NCI-H345 treated with DMSO at 0.1 percent for 48 hours (cell line): ENCODE data around the gene IFNL1.
"Not testable (repeated sequence)": the region's sequence is repeated elsewhere in the genome, so short reads cannot be mapped to it uniquely, and the experiment has no call there.

ENCODE experiments used
- DNase-seq: peaks from one replicate; lab custom pipeline; 2025; ENCODE audit not compliant: unreplicated experiment; lab: John Stamatoyannopoulos, UW

Gene IFNL1

DNA sequence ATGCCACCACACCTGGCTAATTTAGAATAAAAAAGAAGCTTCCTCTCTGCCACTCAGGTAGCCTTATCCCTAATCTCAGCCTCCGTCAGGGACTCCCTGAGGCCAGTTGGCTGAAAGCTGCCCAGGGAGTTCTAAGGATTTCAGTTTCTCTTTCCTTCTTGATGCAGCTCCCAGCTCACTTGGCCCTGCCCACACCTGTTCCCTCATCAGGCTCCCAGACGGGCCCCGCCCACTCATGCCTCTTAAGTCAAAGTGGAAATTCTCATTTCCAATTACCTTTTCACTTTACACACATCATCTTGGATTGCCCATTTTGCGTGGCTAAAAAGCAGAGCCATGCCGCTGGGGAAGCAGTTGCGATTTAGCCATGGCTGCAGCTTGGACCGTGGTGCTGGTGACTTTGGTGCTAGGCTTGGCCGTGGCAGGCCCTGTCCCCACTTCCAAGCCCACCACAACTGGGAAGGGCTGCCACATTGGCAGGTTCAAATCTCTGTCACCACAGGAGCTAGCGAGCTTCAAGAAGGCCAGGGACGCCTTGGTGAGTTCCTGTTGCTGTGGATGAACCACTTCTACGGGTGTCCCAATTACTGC lies at the start of gene IFNL1:
TSS of gene IFNL1 (plus strand) at position 353 of the 591 bp plus-strand sequence. CDS start at position 368, 15 bp downstream.
- DNase-seq, result no peak

DNA sequence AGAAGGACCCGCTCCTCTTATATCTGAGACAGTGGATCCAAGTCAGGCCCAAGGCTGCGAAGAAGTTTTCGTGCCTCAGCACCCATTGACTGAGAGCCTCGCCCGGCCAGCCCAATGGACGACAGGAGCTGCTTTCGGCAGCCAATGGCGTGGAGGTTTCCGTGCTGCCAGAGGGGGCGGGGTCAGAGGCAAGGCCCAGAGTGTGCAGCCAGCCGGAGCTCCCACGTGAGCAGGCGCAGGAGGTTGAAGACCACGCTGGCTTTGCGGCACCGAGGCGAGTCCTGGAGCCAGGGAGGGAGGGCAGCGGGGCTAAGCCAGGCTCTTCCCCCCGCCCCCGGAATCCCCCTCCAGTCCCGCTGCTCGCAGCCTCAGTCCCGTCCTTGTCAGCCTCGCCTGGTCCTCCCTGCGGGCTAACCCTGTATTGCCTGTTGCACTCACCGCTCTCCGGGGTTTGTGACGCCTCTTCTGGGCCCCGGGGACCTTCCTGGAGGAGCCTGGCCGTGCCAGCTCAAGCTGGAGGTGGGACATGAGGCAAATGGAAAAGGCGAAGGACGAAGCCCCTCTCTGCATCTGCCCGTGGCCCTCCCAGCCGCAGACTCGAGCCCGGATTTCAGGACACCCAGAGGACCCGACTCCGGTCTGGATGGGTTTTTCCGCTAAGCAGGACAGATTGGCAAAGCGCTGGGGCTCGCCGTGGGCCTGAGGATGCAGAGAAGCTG lies 49.1 kb upstream of the IFNL1 start:
- peak; percentile 56 for DNase-seq

DNA sequence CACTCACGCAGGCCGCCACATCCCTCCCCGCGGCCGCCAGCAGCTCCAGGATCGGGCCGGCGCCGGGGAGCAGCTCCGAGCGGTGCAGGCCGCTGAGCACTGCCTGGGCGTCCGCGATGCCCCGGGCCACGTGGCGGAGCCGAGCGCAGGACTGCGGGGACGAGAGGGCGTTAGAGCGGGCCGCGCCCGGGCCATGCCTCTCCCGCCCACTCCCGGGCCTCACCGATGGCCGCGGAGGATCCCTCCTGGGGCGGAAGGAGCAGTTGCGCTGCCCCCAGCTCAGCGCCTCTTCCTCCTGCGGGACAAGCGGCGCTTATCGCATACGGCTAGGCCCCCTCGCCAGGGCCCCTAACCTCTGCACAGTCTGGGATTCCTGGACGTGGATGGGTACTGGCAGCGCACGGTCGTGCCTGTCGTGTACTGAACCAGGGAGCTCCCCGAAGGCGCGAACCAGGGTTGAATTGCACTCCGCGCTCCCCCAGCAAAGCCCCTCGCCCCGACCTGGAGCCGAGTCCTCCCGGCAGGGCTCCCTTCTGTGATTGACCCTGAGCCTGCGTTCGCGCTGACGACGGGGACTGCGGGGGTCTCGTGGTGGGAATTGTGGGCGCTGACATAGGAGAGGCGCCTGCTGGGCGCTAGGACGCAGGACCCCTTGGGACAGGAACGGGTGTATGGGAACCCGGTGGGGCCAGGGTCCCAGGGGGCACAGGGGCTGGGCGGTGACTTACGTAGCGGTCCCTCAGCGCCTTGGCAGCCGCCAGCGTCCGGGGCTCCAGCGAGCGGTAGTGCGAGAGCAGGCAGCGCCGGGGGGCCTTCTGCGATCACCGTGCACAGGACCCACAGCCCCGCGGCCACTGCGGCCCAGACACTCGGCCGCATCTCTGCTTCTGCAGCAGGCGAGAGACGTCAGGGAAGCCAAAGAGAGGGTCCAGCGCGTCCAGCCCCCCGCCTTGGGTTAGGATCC lies 48.2 kb upstream of the IFNL1 start:
- no peak for DNase-seq

DNA sequence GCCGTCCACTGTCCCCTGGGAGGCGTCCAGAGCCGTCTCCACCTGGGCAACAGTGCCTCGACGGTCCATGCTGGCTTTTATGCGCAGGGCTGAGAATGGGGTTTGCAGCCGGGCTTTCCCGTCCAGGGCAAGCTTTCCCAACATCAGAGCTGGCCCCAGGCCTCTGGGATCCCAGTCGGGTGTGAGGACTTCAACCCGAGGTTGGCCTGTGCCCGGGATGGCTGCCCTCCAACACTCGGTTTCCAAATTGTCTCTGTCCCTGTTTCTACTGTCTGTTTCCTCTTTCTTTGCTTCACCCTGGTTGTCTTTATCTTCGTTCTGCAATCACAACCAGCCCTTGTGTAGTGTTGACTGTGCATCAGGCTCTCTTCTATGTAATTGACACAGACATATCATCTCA lies 47.4 kb upstream of the IFNL1 start, which contains the start of gene IFNL4:
TSS of gene IFNL4 (minus strand) at position 51 of the 400 bp plus-strand sequence.
- DNase-seq, result no peak

DNA sequence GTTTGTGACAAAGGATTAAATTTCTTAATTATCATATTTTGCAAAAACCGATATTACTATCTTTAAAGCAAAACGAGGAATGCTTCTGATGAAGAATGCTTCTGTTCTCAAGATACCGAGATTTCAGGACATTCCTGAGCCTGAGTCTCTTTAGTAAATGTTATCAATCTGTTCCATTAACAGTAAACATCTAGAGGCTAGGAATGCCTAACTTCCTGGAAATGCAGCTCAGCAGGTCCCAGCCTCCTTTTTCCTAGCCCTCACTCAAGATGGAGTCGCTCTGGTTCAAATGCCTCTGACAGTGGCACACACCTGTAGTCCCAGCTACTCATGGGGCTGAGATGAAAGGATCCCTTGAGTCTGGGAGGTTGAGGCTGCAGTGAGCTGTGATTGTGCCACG lies 45.1 kb upstream of the IFNL1 start:
- no peak for DNase-seq

DNA sequence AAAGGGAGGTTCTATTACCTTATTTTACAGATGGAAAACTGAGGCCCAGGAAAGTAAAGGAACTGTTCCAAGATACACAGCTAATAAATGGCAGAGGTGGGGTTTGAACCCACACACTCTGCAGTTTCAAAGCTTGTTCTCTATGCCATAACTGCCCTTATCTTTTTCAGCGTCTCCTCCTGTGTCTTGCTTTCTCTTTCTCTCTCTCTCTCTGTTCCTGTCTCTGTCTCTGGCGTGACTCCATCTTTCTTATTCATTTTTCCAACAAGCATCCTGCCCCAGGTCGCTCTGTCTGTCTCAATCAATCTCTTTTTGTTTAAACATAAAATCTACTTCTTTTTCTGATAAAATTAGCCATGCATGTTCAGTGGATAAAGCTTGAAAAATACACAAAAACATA lies 44.4 kb upstream of the IFNL1 start:
- no peak for DNase-seq

DNA sequence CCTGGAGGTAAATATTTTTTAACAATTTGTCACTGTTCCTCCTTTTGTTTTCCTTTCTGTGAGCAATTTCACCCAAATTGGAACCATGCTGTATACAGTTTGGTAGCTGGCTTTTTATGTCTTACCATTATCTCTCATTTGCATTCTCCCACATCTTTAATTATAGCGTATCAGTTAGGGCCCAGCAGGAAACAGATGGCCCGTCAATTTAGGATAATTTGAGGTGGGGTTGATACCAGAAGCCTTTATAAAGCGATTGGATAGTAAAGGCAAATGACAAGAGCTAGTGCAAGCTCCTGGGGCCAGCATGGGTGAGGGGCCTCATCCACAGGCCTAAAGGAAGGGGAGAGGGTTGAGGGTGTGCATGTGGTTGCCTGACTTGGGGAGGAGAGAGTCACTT lies 43.7 kb upstream of the IFNL1 start:
- no peak for DNase-seq

DNA sequence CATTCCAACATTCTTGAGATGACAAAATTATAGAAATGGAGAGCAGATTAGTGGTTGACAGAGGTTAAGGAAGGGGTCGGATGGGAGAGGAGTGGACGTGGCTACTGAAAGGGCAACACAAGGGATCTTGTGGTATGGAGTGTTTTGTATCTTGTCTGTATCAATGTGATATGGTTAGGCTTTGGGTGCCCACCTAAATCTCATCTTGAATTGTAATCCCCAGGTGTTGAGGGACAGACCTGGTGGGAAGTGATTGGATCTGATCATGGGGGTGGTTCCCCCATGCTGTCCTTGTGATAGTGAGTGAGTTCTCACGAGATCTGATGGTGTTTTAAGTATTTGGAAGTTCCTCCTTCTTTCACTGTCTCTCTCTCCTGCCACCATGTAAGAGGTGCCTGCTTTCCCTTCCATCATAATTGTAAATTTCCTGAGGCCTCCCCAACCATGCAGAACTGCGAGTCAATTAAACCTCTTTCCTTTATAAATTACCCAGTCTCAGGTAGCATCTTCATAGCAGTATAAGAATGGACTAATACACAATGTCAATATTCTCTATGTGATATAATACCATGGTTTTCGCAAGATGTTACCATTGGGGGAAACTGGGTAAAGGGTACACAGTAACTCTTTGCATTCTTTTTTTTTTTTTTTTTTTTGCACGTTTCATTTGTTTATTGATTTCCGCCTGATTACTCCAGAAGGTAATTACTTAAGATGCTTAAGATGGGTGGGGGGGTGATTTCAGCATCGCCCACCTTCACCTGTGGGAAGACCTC lies 42.6 kb upstream of the IFNL1 start:
- DNase-seq, result no peak

DNA sequence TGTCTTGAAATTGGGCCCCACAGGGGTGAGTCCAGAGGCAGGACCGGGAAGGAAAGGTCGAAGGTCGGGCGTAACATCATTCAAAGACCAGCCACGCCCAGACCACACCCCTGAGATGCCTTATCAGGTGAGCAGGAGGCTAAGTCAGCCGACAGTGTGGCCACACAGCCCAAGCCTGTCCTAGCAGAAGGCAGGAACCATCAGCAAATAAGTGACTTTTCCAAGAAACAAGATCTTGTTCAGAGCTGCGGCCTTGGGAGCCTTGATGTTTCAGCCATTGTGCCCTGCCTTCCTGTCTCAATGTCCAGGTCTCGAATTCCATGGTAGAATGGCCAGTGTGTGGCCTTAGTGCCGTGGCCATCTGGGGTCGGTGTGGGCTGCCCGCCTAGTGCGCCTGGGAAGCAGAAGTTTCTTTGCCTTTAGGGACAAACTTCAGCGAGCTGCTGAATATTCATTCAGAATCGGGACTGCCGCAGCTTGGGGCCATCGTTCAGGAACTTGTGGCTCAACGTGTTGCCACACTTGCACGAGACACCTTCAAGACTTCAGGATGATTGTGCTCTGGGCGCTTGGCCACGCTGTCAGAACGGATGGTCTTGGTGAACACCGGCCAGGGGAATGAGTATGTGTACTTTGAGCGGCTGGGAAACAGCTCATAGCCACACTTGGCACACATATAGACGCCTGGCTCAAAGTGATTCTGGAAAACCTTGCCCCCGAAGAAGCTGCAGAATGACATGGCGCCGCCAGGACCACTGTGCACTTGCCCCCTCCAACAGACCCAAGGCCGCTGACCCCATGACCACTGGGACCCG lies 41.5 kb upstream of the IFNL1 start:
- DNase-seq, result no peak

DNA sequence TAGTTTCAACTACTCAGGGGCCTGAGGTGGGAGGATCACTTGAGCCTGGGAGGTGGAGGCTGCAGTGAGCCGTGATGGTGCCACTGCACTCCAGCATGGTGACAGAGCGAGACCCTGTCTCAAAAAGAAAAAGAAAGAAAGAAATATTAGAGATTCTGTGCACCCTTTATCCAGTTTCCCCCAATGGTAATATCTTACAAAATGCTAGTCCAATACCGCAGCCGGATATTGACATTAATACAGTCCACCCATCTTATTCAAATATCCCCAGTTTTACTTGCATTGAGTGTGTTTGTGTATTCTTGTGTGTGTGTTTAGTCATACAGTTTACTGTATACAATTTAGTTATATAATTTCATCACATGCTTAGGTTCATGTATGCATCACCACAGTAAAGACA lies 39.0 kb upstream of the IFNL1 start:
- no peak for DNase-seq

DNA sequence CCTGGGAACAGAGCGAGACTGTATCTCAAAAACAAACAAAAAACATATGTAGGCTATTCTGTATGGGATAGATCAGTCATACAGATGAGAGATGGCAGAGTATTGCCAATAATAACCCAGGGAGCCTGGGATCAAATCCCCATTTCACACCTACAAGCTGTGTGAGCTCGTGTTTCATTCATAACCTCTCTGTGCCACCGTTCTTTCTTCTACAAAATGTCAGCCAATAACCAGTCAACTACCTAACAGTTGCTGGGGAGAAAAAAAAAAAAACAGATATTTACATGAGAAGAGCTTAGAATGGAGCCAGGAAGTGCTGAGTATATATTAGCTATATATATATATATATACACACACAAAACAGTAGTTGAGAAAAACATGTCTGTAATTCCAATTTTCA lies 34.5 kb upstream of the IFNL1 start:
- no peak for DNase-seq

DNA sequence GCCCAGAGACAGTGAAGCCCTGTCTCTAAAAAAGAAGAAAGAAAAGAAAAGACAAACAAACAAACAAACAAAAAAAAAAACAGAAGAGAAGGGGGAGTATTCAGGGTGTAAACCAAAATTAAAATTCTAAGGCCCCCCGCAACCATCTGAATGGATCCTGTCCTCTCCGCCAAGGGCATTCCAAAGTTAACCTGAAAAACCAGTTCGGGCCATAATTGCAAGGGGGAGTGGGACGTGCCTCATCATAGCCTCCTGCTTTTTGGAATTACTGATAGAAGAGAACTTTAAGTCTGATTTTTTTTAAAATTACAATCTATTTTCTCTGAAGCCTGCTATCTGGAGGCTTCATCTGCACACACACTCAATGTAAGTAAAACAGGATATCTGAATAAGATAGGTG lies 33.7 kb upstream of the IFNL1 start:
- DNase-seq, result no peak

DNA sequence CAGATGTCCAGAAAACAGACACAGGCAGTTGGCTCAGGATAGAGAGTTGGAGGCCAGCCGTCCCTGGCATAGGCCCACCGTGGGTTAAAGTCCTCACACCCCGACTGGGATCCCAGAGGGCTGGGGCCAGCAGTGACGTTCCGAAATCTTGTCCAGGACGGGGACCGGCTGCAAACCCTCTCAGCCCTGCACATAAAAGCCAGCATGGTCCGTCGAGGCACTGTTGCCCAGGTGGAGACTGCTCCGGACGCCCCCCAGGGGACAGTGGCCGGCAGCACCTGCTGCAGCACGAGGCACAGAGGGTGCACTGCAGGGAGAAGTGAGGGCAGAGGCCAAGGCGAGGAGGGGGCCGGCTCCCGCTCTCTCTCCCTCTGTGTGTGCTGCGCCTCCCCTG lies 32.3 kb upstream of the IFNL1 start:
- DNase-seq, result no peak

DNA sequence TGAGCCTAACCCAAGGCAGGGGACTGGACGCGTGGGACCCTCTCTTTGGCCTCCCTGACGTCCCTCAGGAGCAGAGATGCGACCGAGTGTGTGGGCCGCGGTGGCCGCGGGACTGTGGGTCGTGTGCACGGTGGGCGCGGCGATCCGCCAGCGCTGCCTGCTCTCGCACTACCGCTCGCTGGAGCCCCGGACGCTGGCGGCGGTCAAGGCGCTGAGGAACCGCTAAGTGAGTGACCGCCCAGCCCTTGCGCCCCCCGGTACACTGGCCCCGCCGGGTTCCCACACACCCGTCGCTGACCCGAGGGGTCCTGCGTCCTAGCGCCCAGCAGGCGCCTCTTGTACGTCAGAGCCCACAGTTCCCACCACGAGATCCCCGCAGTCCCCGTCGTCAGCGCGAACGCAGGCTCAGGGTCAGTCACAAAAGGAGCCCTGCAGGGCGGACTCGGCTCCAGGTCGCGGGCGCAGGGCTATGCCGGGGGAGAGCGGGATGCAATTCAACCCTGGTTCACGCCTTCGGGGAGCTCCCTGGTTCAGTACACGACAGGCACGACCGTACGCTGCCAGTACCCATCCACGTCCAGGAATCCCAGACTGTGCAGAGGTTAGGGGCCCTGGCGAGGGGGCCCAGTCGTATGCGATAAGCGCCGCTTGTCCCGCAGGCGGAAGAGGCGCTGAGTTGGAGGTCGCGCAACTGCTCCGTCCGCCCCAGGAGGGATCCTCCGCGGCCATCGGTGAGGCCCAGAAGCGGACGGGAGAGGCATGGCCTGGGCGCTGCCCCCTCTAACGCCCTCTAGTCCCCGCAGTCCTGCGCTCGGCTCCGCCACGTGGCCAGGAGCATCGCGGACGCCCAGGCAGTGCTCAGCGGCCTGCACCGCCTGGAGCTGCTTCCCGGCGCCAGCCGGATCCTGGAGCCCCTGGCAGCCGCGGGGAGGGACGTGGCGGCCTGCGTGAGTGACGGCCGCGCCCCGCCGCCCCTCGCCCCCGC lies 31.6 kb upstream of the IFNL1 start:
- DNase-seq, result no peak

DNA sequence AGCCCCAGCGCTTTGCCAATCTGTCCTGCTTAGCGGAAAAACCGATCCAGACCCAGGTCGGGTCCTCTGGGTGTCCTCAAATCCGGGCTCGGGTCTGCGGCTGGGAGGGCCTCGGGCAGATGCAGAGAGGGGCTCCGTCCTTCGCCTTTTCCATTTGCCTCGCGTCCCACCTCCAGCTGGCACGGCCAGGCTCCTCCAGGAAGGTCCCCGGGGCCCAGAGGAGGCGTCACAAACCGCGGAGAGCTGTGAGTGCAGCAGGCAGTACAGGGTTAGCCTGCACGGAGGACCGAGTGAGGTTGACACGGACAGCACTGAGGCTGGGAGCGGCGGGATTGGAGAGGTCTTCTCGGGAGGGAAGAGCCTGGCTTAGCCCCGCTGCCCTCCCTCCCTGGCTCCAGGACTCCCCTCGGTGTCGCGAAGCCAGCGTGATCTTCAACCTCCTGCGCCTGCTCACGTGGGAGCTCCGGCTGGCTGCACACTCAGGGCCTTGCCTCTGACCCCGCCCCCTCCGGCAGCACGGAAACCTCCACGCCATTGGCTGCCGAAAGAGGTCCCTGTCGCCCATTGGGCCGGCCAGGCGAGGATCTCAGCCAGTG lies 30.8 kb upstream of the IFNL1 start:
- no peak for DNase-seq

DNA sequence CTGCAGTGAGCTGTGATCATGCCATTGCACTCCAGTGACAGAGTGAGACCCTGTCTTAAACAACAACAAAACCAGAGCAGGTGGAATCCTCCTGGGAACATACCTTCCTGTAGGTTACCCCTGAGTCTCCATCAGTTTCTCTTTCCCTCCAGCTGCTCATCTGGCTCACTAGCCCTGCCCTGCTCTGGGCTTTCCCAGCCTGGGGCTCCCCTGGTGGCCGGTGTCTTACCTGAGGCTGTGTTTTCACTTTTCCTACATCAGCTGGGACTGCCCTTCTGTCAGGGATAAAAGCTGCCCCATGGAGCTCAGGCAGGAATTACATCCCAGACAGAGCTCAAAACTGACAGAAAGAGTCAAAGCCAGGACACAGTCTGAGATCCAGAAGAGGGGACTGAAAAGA lies 28.1 kb upstream of the IFNL1 start, which contains the start of gene IFNL2:
TSS of gene IFNL2 (plus strand) at position 312 of the 400 bp plus-strand sequence. CDS start 173 bp downstream, outside the sequence.
- not testable (repeated sequence) for DNase-seq

DNA sequence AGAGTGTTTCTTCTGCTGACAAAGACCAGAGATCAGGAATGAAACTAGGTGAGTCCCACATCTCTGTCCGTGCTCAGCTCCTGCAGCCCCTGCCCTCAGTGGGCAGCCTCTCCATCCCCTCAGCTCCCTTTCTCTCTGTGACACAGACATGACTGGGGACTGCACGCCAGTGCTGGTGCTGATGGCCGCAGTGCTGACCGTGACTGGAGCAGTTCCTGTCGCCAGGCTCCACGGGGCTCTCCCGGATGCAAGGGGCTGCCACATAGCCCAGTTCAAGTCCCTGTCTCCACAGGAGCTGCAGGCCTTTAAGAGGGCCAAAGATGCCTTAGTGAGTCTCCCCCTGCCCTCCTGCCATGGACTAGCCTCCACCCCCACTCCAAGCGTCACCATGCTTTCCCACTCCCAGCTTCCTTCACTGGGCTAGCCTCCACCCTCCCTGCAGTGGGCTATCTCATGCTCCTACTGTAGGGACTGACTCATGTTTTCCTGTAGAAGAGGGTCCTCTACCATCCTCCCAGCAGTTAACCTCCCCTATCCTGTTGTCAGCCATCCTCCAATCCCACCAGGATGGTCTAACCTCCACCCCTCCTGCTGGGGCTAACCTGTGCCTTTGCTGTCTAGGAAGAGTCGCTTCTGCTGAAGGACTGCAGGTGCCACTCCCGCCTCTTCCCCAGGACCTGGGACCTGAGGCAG lies 27.5 kb upstream of the IFNL1 start:
- DNase-seq, result not testable (repeated sequence)

DNA sequence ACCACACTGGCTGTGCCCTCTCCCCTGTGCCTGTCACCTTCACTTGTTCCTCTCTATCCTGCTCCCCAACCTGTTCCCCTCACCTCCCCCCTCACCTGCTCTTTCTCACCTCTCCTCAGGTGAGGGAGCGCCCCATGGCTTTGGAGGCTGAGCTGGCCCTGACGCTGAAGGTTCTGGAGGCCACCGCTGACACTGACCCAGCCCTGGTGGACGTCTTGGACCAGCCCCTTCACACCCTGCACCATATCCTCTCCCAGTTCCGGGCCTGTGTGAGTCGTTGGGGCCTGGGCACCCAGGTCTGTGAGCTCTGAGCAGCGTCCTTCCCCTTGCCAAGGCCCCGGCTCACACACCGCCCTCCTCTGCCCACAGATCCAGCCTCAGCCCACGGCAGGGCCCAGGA lies 26.8 kb upstream of the IFNL1 start:
- not testable (repeated sequence) for DNase-seq
